ENCODE results near the gene ZP1. TPM values are rescaled to one million over a fixed set of nuclear protein-coding genes. Genes with fewer than 3 reads are reported as not detected.

Gene ZP1
- total RNA-seq, 1 experiment from 2014 or later: not detected

- TF ChIP-seq MXD4 (CRISPR knock-in tag; IDR thresholded peaks at IDR 0.05; ENCODE audit: borderline replicate concordance) (no peak), AR (CRISPR knock-in tag; IDR thresholded peaks at IDR 0.05) (no peak), RELA (CRISPR knock-in tag; IDR thresholded peaks at IDR 0.05; ENCODE audit: borderline replicate concordance) (no peak), NR2C2 (CRISPR knock-in tag; IDR thresholded peaks at IDR 0.05) (0 out of 2 replicates have a peak, but pooled peaks have one; percentile 27), JUN (CRISPR knock-in tag; IDR thresholded peaks at IDR 0.05) (0 out of 2 replicates have a peak, but pooled peaks have one; percentile 48), TCF7 (CRISPR knock-in tag; IDR thresholded peaks at IDR 0.05; ENCODE audit: low read depth) (no peak), ZNF317 (CRISPR knock-in tag; IDR thresholded peaks at IDR 0.05; ENCODE audit: borderline replicate concordance, low read depth) (no peak), PRDM15 (CRISPR knock-in tag; IDR thresholded peaks at IDR 0.05) (0 out of 2 replicates have a peak, but pooled peaks have one; percentile 21), OVOL2 (CRISPR knock-in tag; IDR thresholded peaks at IDR 0.05; ENCODE audit: borderline replicate concordance) (no peak), MAX (CRISPR knock-in tag; IDR thresholded peaks at IDR 0.05) (peak; percentile 100), HMGA2 (CRISPR knock-in tag; IDR thresholded peaks at IDR 0.05) (no peak)
These were observed 25.3 kb upstream of the ZP1 start, which contains the start of gene CCDC86 (continued) for GRCh38 chr11:60841797-60842667.

- TF ChIP-seq TEAD1 (CRISPR knock-in tag; IDR thresholded peaks at IDR 0.05): no peak
- no peak for TF ChIP-seq AFF4 (CRISPR knock-in tag; IDR thresholded peaks at IDR 0.05; ENCODE audit: borderline replicate concordance)
- no peak for TF ChIP-seq MAX (CRISPR knock-in tag; IDR thresholded peaks at IDR 0.05)
- no peak for TF ChIP-seq CREB1 (CRISPR knock-in tag; IDR thresholded peaks at IDR 0.05)
- no peak for TF ChIP-seq ESRRA (CRISPR knock-in tag; IDR thresholded peaks at IDR 0.05; ENCODE audit: borderline replicate concordance)
- TF ChIP-seq TP53 (CRISPR knock-in tag; IDR thresholded peaks at IDR 0.05): no peak
- no peak for TF ChIP-seq AR (CRISPR knock-in tag; IDR thresholded peaks at IDR 0.05)
- ChIA-PET CTCF (interaction anchor here (1.2 to 3.5 kb wide), 6 partner anchors 9 to 71 kb away, joined by 3 to 17 read pairs (median 6); partner anchors contain the start of gene TMEM109), POLR2A (no interaction called here)
- DNase-seq (ENCODE audit: low spot score) (no peak), ATAC-seq (no peak)
- peak overlapping the region; percentile 89 for H3K4me3 Mint-ChIP-seq
- H3K4me1 Mint-ChIP-seq: peaks cover 33% of the 10 kb centered on the region
- peaks cover 2% of the 10 kb centered on the region; the same call in 1 of the 2 replicates for H3K27me3 Mint-ChIP-seq (ENCODE audit: low read depth)
- peak overlapping the region; percentile 75 for H3K27ac Mint-ChIP-seq
- no peaks in the 10 kb centered on the region; the same call in 1 of the 2 replicates for H3K36me3 Mint-ChIP-seq
- no peaks in the 10 kb centered on the region for H3K9me3 Mint-ChIP-seq
These were observed 24.4 kb upstream of the ZP1 start for GRCh38 chr11:60842668-60843600.
